ENCODE results near the gene PFN3. TPM values are rescaled to one million over a fixed set of nuclear protein-coding genes. Genes with fewer than 3 reads are reported as not detected.

PFN3 gene
- total and polyA plus RNA-seq, 2 of the 13 experiments (the other 11 are each of a cell fraction or from before 2014, with no cell fraction given), result not detected

GRCh38 chr5:177446200-177447065 lies 46.0 kb upstream of the PFN3 start, which contains the start of gene PRR7 (continued):
- TF ChIP-seq ZNF382 (CRISPR knock-in tag; IDR thresholded peaks at IDR 0.05; ENCODE audit: borderline replicate concordance), result no peak
- no peak for TF ChIP-seq ZNF12 (CRISPR knock-in tag; IDR thresholded peaks at IDR 0.05)
- TF ChIP-seq SPEN (CRISPR knock-in tag; IDR thresholded peaks at IDR 0.05; ENCODE audit: low read depth), result 0 out of 2 replicates have a peak, but pooled peaks have one; percentile 10
- TF ChIP-seq MXI1 (IDR thresholded peaks at IDR 0.05; ENCODE audit: borderline replicate concordance, low read depth, low read length), result no peak
- TF ChIP-seq HOXD1 (CRISPR knock-in tag; IDR thresholded peaks at IDR 0.05), result no peak
- TF ChIP-seq, protein P1, sequence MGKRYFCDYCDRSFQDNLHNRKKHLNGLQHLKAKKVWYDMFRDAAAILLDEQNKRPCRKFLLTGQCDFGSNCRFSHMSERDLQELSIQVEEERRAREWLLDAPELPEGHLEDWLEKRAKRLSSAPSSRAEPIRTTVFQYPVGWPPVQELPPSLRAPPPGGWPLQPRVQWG (CRISPR knock-in tag; IDR thresholded peaks at IDR 0.05; ENCODE audit: borderline replicate concordance, low read depth), result no peak
- peak; percentile 20; the same call in 1 of the 2 replicates for TF ChIP-seq SALL1 (CRISPR knock-in tag; IDR thresholded peaks at IDR 0.05)
- TF ChIP-seq, protein P2, sequence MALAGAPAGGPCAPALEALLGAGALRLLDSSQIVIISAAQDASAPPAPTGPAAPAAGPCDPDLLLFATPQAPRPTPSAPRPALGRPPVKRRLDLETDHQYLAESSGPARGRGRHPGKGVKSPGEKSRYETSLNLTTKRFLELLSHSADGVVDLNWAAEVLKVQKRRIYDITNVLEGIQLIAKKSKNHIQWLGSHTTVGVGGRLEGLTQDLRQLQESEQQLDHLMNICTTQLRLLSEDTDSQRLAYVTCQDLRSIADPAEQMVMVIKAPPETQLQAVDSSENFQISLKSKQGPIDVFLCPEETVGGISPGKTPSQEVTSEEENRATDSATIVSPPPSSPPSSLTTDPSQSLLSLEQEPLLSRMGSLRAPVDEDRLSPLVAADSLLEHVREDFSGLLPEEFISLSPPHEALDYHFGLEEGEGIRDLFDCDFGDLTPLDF (CRISPR knock-in tag; IDR thresholded peaks at IDR 0.05), result no peak
- no peak for TF ChIP-seq KMT2B (CRISPR knock-in tag; IDR thresholded peaks at IDR 0.05)
- no peak for TF ChIP-seq GPBP1L1 (CRISPR knock-in tag; IDR thresholded peaks at IDR 0.05)
- no peak for TF ChIP-seq BRCA1 (CRISPR knock-in tag; IDR thresholded peaks at IDR 0.05)
- 0 out of 2 replicates have a peak, but pooled peaks have one; percentile 60 for TF ChIP-seq ZNF446 (CRISPR knock-in tag; IDR thresholded peaks at IDR 0.05)
- no peak for TF ChIP-seq ZNF260 (CRISPR knock-in tag; IDR thresholded peaks at IDR 0.05; ENCODE audit: borderline replicate concordance, low read depth)
- no peak for TF ChIP-seq ZNF3 (CRISPR knock-in tag; IDR thresholded peaks at IDR 0.05)
- no peak for TF ChIP-seq ZNF672 (CRISPR knock-in tag; IDR thresholded peaks at IDR 0.05)
- peak; percentile 34; the same call in 1 of the 2 replicates for TF ChIP-seq HNRNPL (IDR thresholded peaks at IDR 0.05; ENCODE audit: low read depth, low read length)
- TF ChIP-seq, protein P3, sequence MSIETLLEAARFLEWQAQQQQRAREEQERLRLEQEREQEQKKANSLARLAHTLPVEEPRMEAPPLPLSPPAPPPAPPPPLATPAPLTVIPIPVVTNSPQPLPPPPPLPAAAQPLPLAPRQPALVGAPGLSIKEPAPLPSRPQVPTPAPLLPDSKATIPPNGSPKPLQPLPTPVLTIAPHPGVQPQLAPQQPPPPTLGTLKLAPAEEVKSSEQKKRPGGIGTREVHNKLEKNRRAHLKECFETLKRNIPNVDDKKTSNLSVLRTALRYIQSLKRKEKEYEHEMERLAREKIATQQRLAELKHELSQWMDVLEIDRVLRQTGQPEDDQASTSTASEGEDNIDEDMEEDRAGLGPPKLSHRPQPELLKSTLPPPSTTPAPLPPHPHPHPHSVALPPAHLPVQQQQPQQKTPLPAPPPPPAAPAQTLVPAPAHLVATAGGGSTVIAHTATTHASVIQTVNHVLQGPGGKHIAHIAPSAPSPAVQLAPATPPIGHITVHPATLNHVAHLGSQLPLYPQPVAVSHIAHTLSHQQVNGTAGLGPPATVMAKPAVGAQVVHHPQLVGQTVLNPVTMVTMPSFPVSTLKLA (IDR thresholded peaks at IDR 0.05), result no peak
- TF ChIP-seq, protein P4, sequence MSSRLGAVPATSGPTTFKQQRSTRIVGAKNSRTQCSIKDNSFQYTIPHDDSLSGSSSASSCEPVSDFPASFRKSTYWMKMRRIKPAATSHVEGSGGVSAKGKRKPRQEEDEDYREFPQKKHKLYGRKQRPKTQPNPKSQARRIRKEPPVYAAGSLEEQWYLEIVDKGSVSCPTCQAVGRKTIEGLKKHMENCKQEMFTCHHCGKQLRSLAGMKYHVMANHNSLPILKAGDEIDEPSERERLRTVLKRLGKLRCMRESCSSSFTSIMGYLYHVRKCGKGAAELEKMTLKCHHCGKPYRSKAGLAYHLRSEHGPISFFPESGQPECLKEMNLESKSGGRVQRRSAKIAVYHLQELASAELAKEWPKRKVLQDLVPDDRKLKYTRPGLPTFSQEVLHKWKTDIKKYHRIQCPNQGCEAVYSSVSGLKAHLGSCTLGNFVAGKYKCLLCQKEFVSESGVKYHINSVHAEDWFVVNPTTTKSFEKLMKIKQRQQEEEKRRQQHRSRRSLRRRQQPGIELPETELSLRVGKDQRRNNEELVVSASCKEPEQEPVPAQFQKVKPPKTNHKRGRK (CRISPR knock-in tag; IDR thresholded peaks at IDR 0.05), result no peak
- TF ChIP-seq ZSCAN30 (CRISPR knock-in tag; IDR thresholded peaks at IDR 0.05), result no peak
- TF ChIP-seq ZNF709 (CRISPR knock-in tag; IDR thresholded peaks at IDR 0.05), result no peak
- TF ChIP-seq AKAP8 (CRISPR knock-in tag; IDR thresholded peaks at IDR 0.05), result peak; percentile 98
- no peak; the same call in none of the 2 replicates for TF ChIP-seq HOXA3 (CRISPR knock-in tag; IDR thresholded peaks at IDR 0.05)
- no peak for TF ChIP-seq ZNF782 (CRISPR knock-in tag; IDR thresholded peaks at IDR 0.05; ENCODE audit: borderline replicate concordance)
- TF ChIP-seq RXRA (CRISPR knock-in tag; IDR thresholded peaks at IDR 0.05), result peak; percentile 54; the same call in 1 of the 2 replicates

Data from HepG2 (cell line).